Suprapubic skin (tissue), 4 donors: ENCODE measurements around the gene SSR3. TPM values are rescaled to one million over a fixed set of nuclear protein-coding genes. Genes with fewer than 3 reads are reported as not detected.

Source experiments
- DNase-seq, 2 donors: peaks; one replicate each; pipeline ENCODE4 v3.0.0-alpha.2; 2019; ENCODE audit warnings: low spot score in 2 of 2
- H3K27ac ChIP-seq: fragments of 200-600 bp; sonication (generic); one replicate; pipeline ENCODE4 v1.5.1; 2019
- H3K27me3 ChIP-seq: fragments of 200-600 bp; sonication (generic); one replicate; pipeline ENCODE4 v1.5.1; 2019
- H3K36me3 ChIP-seq: fragments of 200-600 bp; sonication (generic); one replicate; pipeline ENCODE4 v1.5.1; 2019
- H3K4me1 ChIP-seq: fragments of 200-600 bp; sonication (generic); one replicate; pipeline ENCODE4 v1.5.1; 2019
- H3K4me3 ChIP-seq: fragments of 200-600 bp; sonication (generic); one replicate; pipeline ENCODE4 v1.5.1; 2019; ENCODE audit warnings: mild to moderate bottlenecking
- H3K9me3 ChIP-seq: fragments of 200-600 bp; sonication (generic); one replicate; pipeline ENCODE4 v1.5.1; 2019
- EP300 ChIP-seq: sonication (generic); formaldehyde crosslinking; IDR thresholded peaks from one replicate; pipeline ENCODE4 v1.6.1; 2017; ENCODE audit warnings: antibody characterized with exemption
- POLR2A ChIP-seq, 2 donors: fragments of 450-650 bp; IDR thresholded peaks; one replicate each; pipeline ENCODE4 v1.6.1; 2017; ENCODE audit warnings: antibody characterized with exemption in 2 of 2, mild to moderate bottlenecking in 2 of 2, moderate library complexity in 2 of 2
- POLR2AphosphoS5 ChIP-seq, 3 donors: sonication (generic); formaldehyde crosslinking; IDR thresholded peaks; one replicate each; pipeline ENCODE4 v1.6.1; 2017; ENCODE audit warnings: antibody characterized with exemption in 3 of 3
- WGBS: methylation state at CpG from one replicate; pipeline ENCODE4 v1.1.5; 2018; 5-methylcytosine and 5-hydroxymethylcytosine counted together
- total RNA-seq, 4 donors: library from RNA; depleted of rRNA; stranded (reverse); fragments of >200 nt; gene quantifications; one replicate each; pipeline ENCODE4 v1.1.0, GENCODE V29; 2016
- TF ChIP-seq, protein P1 (sequence below), 2 donors: fragments of 200-600 bp in 1 of 2; fragments of 450-650 bp in 1 of 2; sonication (generic) in 1 of 2; IDR thresholded peaks; one replicate each; pipeline ENCODE4 v1.5.1; 2016 to 2019; ENCODE audit warnings: antibody characterized with exemption in 2 of 2, mild to moderate bottlenecking in 1 of 2, moderate library complexity in 1 of 2

SSR3 gene
- total RNA-seq, 4 donors from 2014 or later = 56.4 to 72.9 (median 62.4) TPM

DNA sequence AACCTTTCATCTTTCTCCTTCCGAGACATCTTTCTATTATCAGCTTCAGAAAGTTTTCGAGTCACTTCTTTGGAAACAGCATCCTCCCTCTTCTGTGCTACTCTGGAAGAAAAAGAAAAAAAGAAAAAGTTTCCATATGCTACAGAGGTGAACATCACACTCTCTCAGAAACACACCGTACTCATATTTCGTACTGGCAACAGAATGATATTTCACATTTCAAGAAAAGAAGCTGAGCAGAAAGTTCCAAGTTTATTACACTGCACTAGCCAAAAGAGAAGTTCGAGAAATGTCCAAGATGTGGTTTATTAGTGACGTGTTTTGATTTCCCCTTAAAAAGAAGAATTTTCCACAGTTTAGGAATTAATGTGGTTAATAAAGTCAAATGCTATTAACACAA is 6.0 kb downstream of the SSR3 start:
- no peaks in the 10 kb centered on the region for H3K9me3 ChIP-seq
- H3K4me1 ChIP-seq = peaks cover 50% of the 10 kb centered on the region
- no peak overlapping the region for H3K4me3 ChIP-seq
- WGBS = 86% methylated on average over 6 of the region's 6 CpGs
- TF ChIP-seq, protein P1, sequence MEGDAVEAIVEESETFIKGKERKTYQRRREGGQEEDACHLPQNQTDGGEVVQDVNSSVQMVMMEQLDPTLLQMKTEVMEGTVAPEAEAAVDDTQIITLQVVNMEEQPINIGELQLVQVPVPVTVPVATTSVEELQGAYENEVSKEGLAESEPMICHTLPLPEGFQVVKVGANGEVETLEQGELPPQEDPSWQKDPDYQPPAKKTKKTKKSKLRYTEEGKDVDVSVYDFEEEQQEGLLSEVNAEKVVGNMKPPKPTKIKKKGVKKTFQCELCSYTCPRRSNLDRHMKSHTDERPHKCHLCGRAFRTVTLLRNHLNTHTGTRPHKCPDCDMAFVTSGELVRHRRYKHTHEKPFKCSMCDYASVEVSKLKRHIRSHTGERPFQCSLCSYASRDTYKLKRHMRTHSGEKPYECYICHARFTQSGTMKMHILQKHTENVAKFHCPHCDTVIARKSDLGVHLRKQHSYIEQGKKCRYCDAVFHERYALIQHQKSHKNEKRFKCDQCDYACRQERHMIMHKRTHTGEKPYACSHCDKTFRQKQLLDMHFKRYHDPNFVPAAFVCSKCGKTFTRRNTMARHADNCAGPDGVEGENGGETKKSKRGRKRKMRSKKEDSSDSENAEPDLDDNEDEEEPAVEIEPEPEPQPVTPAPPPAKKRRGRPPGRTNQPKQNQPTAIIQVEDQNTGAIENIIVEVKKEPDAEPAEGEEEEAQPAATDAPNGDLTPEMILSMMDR (IDR thresholded peaks at IDR 0.05) = no peak
- TF ChIP-seq POLR2A (IDR thresholded peaks at IDR 0.05) (no peak), EP300 (no peak), POLR2AphosphoS5 (IDR thresholded peaks at IDR 0.05) (no peak)
- no peak for DNase-seq
- peaks cover 43% of the 10 kb centered on the region for H3K36me3 ChIP-seq
- H3K27me3 ChIP-seq = no peaks in the 10 kb centered on the region
- no peak overlapping the region for H3K27ac ChIP-seq

DNA sequence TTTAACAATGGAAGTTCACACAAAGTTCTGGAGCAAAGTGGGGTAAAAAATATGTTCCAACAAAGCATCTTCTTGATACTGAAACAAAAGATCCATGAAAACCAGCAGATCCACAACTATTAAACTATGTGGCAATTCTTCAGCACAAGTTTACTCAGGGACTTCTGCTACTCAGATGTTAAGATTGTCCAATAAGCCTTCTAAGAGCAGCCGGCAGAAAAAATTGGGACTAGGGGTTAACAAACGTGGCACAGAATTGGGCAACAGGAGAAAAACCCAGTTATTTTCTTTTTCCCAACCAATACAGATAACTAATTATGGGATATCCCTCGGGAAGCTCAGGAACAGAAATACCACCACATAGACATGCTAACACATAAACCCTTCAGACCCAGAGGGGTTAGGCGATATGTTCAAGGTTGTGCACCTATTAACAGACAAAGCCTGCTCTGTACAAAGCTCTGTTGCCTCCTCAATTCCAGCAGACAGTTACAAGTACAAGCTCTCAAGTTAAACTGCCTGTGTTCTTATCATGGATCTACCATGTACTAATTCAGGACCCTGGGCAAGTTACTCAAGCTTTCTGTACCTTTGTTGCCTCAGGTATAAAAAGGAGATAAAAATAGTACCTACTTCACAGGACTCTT is 6.8 kb downstream of the SSR3 start:
- H3K27me3 ChIP-seq = no peaks in the 10 kb centered on the region
- H3K27ac ChIP-seq = no peak overlapping the region
- TF ChIP-seq, protein P1 (IDR thresholded peaks at IDR 0.05) = no peak
- TF ChIP-seq POLR2AphosphoS5 (IDR thresholded peaks at IDR 0.05) = no peak
- TF ChIP-seq EP300 = no peak
- TF ChIP-seq POLR2A (IDR thresholded peaks at IDR 0.05) = no peak
- H3K4me1 ChIP-seq = peaks cover 50% of the 10 kb centered on the region
- no peaks in the 10 kb centered on the region for H3K9me3 ChIP-seq
- H3K4me3 ChIP-seq = no peak overlapping the region
- DNase-seq = no peak
- WGBS = 80% methylated on average over 4 of the region's 4 CpGs
- peaks cover 50% of the 10 kb centered on the region for H3K36me3 ChIP-seq

DNA sequence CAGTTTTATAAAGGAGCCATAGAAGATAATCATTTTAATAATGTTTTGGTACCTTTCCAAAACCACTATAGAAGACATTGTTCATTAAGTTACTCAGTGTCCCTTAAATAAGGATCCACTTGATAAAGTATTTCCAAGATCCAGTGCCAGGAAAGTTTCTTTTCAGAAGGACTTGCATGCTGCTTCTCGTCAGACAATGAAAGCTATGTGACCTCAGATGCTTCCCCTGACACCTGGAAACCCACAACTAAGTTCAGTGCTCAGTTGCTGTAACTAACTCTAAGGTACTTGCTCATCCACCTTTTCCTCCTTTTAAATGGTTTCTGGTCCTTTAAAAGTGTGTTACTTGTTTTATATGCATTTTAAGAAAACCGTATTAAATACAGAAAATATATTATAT is 7.3 kb downstream of the SSR3 start:
- no peak for TF ChIP-seq POLR2AphosphoS5 (IDR thresholded peaks at IDR 0.05)
- TF ChIP-seq, protein P1 (IDR thresholded peaks at IDR 0.05) = no peak
- Histone ChIP-seq H3K27ac (no peak overlapping the region), H3K4me3 (no peak overlapping the region), H3K36me3 (peaks cover 53% of the 10 kb centered on the region), H3K4me1 (peaks cover 49% of the 10 kb centered on the region), H3K9me3 (no peaks in the 10 kb centered on the region), H3K27me3 (no peaks in the 10 kb centered on the region)
- 52% methylated on average over 2 of the region's 2 CpGs for WGBS
- DNase-seq = no peak

DNA sequence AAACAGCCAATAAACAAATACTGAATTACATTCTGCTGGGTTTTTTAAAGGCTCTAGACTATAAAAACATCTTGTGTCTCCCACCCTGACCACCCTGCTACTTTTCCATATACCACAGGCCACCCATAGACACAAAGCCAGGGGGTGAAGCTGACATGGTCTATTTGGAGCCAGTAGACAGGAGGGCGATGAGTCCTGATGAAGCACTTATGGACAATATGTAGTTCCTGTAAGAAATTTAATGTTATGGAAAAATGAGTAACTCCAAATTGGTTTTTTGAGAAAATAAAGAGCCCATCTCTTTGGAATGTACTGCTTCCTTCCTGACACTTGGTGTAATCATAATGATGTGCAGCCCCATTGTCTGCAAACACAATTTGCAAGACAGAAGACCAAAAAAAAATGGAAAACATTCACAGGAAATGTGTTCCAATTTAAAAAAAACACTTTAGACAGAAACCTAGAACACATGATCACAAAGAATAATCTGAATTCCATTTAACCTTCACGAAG is 11.8 kb downstream of the SSR3 start:
- Histone ChIP-seq H3K36me3 (peaks cover 39% of the 10 kb centered on the region), H3K4me1 (peaks cover 34% of the 10 kb centered on the region), H3K4me3 (no peak overlapping the region), H3K9me3 (no peaks in the 10 kb centered on the region), H3K27me3 (no peaks in the 10 kb centered on the region), H3K27ac (peak overlapping the region; percentile 10)
- TF ChIP-seq EP300 (no peak), POLR2AphosphoS5 (IDR thresholded peaks at IDR 0.05) (no peak), POLR2A (IDR thresholded peaks at IDR 0.05) (no peak)
- TF ChIP-seq, protein P1 (IDR thresholded peaks at IDR 0.05) = no peak
- no peak for DNase-seq
- 73% methylated on average over 2 of the region's 2 CpGs for WGBS

DNA sequence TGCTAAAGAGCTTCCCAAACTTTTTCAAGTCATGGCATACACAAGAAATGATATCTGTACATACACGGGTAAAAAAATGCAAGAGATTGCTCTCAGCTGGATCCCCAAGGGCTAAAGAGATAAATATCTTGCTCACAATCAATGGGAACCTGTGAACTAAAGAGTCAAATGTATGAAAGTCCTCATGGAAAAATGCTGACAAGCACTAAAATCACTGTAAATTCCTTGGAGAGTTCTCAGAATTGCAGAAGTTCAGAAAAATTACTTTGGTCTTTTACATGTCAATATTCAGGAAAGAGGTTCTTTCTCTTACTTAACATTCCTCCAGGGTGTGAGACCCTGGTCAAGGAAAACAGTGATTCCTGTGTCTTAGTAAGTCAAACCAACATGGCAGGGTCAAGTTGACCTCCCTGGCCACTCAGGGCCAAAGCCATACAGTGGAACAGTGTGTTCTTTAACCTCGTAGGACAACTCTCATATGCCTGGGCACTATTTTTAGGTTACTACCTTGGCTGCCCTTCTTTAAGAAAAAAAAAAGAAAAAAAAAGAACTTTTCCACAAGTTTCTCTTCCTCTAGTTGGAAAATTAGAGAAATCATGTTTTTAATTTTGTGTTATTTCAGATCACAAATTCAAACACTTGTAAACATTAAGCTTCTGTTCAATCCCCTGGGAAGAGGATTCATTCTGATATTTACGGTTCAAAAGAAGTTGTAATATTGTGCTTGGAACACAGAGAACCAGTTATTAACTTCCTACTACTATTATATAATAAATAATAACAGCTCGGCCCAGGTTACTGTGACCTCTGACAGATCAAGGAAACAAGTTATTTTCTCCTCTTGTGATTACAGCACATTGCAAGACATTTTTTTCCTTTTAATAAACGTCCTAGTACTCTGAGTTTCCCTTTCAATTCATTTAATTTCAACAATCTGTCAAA is 12.5 kb downstream of the SSR3 start:
- TF ChIP-seq POLR2AphosphoS5 (IDR thresholded peaks at IDR 0.05) (no peak), EP300 (no peak), POLR2A (IDR thresholded peaks at IDR 0.05) (no peak)
- TF ChIP-seq, protein P1 (IDR thresholded peaks at IDR 0.05) = no peak
- Histone ChIP-seq H3K9me3 (no peaks in the 10 kb centered on the region), H3K4me3 (no peak overlapping the region), H3K36me3 (peaks cover 35% of the 10 kb centered on the region), H3K27ac (peak overlapping the region; percentile 50), H3K4me1 (peaks cover 28% of the 10 kb centered on the region), H3K27me3 (no peaks in the 10 kb centered on the region)
- 38% methylated on average over 5 of the region's 5 CpGs for WGBS
- no peak for DNase-seq
